Measurements from ENCODE around the gene JAKMIP2. TPM values are rescaled to one million over a fixed set of nuclear protein-coding genes. Genes with fewer than 3 reads are reported as not detected.

Gene JAKMIP2
- total RNA-seq, 4 donors from 2014 or later, result 2.1 TPM; not detected in 2

DNA sequence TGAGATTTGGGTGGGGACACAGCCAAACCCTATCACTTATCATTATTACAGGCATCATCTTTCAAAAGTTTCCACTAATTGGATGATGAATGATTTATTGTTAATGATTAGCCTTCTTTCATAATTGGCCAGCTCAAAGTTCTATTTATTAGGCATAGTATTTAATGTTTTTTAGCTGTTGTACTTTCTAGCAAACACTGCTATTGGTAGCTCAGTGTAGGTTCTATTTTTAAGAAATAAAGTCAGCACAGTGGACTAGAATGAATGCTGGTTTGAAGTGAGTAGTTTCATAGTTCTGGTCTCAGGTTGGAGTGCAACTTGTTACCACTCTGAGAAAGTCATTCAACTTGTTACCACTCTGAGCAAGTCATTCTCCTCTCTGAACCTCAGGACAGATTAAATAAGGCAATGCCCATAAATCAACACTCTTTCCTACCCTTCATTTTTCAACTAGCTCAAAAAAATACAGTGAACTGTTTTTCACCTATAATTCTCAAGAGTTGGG lies 46.9 kb downstream of the JAKMIP2 start:
- DNase-seq, result no peak
- Histone ChIP-seq H3K9me3 (no peaks in the 10 kb centered on the region), H3K36me3 (no peaks in the 10 kb centered on the region), H3K4me1 (no peaks in the 10 kb centered on the region), H3K27ac (no peak overlapping the region), H3K27me3 (no peaks in the 10 kb centered on the region), H3K4me3 (no peak overlapping the region)
- TF ChIP-seq, protein P1, sequence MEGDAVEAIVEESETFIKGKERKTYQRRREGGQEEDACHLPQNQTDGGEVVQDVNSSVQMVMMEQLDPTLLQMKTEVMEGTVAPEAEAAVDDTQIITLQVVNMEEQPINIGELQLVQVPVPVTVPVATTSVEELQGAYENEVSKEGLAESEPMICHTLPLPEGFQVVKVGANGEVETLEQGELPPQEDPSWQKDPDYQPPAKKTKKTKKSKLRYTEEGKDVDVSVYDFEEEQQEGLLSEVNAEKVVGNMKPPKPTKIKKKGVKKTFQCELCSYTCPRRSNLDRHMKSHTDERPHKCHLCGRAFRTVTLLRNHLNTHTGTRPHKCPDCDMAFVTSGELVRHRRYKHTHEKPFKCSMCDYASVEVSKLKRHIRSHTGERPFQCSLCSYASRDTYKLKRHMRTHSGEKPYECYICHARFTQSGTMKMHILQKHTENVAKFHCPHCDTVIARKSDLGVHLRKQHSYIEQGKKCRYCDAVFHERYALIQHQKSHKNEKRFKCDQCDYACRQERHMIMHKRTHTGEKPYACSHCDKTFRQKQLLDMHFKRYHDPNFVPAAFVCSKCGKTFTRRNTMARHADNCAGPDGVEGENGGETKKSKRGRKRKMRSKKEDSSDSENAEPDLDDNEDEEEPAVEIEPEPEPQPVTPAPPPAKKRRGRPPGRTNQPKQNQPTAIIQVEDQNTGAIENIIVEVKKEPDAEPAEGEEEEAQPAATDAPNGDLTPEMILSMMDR (IDR thresholded peaks at IDR 0.05), result no peak
- TF ChIP-seq POLR2A (IDR thresholded peaks at IDR 0.05), result no peak

DNA sequence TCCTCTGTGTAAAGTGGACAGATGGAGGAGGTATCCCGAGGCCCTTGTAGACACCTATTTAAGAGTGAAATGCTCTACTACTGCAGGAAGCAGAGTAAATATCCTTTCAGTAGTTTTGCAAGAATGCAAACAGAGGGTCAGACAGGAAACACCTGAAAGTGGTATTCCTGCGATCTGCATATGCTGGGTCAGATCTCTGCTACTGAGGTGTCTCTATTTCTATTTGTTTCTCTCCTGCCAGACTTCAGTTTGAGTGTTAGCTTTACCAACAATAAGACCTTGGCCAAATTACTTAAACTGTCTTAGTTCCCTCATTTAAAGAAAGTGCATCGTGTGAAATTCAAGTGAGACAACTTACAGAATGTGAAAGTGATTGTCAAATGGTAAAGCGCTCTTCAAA lies 47.6 kb downstream of the JAKMIP2 start:
- Histone ChIP-seq H3K36me3 (no peaks in the 10 kb centered on the region), H3K27ac (no peak overlapping the region), H3K9me3 (no peaks in the 10 kb centered on the region), H3K27me3 (no peaks in the 10 kb centered on the region), H3K4me3 (no peak overlapping the region), H3K4me1 (no peaks in the 10 kb centered on the region)
- no peak for TF ChIP-seq POLR2A (IDR thresholded peaks at IDR 0.05)
- TF ChIP-seq, protein P1 (IDR thresholded peaks at IDR 0.05), result no peak
- DNase-seq, result no peak

DNA sequence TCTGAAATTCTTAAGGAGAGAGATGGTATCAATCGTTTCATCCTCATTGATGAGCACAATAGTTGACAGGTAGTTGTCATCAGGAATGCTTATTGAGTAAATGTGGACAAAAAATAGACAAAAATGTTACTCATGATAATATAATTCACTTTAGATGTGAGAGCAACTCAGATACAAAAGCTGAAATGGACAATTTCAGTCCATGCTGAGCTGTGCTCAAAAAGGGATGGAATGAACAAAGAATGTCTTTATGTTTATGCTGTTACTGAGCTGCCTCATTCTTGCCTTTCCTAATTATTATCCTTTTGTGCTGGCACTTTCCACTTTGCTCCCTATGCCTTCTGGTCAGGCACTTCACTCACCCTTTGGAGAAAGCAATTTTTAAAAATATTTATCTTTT lies 49.5 kb downstream of the JAKMIP2 start:
- no peak overlapping the region for H3K27ac ChIP-seq
- H3K9me3 ChIP-seq, result no peaks in the 10 kb centered on the region
- no peaks in the 10 kb centered on the region for H3K27me3 ChIP-seq
- H3K4me3 ChIP-seq, result no peak overlapping the region
- no peak for DNase-seq
- TF ChIP-seq POLR2A (IDR thresholded peaks at IDR 0.05), result no peak
- TF ChIP-seq, protein P1 (IDR thresholded peaks at IDR 0.05), result no peak
- H3K4me1 ChIP-seq, result no peaks in the 10 kb centered on the region
- H3K36me3 ChIP-seq, result no peaks in the 10 kb centered on the region

DNA sequence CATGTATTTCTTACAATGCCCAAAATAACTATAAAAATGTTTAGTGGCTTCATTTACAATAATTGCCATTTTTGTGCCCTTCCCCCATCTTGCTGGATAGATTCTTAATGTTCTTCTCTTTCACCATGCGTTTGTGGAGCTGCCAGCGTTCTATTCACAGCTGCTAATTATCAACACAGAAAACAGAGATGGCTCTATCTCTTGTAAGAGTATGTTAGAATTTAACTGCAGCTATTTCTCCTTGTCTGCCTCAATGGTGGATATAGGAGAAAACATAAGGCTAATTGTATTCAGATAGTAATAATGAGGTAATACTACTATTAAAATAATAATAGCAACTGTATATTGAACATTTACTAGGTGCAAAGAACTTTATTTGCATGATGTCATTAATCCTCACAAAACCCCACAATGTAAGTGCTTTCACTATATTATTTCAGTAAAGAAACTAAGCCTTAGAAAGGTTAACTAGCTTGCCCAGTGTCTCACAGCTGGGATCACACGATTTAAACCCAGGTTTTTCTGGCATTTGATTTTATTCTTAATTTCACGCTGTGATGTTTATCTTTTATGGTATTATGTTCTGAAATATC lies 50.1 kb downstream of the JAKMIP2 start:
- no peak for DNase-seq
- Histone ChIP-seq H3K36me3 (no peaks in the 10 kb centered on the region), H3K27me3 (no peaks in the 10 kb centered on the region), H3K4me3 (no peak overlapping the region), H3K9me3 (no peaks in the 10 kb centered on the region), H3K4me1 (no peaks in the 10 kb centered on the region), H3K27ac (no peak overlapping the region)
- TF ChIP-seq, protein P1 (IDR thresholded peaks at IDR 0.05), result no peak
- TF ChIP-seq POLR2A (IDR thresholded peaks at IDR 0.05), result no peak

DNA sequence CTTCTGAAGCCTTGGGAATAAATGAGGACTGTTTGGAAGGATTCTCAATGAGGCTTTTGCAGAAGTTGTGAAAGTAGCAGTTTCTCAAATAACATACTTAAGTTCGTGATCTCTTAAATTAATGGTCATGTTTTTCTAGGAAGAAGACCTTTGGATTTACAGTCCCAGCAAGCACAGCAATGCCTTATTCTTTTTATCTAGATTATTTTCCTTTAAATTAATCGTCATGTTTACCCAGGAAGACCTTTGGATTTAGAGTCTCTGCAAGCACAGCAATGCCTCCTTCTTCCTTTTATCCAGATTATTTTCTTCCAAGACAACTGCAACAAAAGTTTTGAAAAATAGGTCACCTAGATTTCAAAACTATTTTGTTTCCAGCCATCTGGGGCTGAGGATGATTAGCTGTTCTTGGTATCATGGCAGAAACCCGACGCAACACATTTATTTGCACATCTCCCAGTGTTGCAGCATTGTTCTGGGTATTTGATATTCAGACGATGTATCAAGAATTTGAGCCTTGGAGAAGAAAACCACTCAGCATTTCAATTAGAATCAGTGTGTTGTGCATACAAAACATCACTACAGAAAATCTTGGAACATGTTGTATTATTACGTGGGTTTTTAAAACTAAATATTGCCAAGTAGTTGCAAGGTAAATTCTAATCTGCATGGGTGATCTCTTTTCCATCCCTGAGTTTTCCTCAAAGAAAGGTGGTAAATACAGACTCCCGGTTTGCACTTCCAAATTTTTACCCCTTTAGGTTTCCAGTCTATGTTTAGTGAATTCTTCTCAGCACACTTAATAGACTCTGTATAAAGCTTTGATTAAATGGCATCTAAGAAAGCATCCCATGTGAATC lies 50.9 kb downstream of the JAKMIP2 start:
- Histone ChIP-seq H3K27me3 (no peaks in the 10 kb centered on the region), H3K9me3 (no peaks in the 10 kb centered on the region), H3K4me1 (no peaks in the 10 kb centered on the region), H3K27ac (no peak overlapping the region), H3K4me3 (no peak overlapping the region), H3K36me3 (no peaks in the 10 kb centered on the region)
- TF ChIP-seq, protein P1 (IDR thresholded peaks at IDR 0.05), result no peak
- TF ChIP-seq POLR2A (IDR thresholded peaks at IDR 0.05), result no peak
- no peak for DNase-seq

Data from Peyer's patch (tissue), 4 donors.